ENCODE results near the gene AMDHD2. TPM values are rescaled to one million over a fixed set of nuclear protein-coding genes. Genes with fewer than 3 reads are reported as not detected.
"Not testable (repeated sequence)": the region's sequence is repeated elsewhere in the genome, so short reads cannot be mapped to it uniquely, and the experiment has no call there.

Gene AMDHD2
- total RNA-seq, 2 donors from 2014 or later = 10.6 to 12.6 TPM

DNA sequence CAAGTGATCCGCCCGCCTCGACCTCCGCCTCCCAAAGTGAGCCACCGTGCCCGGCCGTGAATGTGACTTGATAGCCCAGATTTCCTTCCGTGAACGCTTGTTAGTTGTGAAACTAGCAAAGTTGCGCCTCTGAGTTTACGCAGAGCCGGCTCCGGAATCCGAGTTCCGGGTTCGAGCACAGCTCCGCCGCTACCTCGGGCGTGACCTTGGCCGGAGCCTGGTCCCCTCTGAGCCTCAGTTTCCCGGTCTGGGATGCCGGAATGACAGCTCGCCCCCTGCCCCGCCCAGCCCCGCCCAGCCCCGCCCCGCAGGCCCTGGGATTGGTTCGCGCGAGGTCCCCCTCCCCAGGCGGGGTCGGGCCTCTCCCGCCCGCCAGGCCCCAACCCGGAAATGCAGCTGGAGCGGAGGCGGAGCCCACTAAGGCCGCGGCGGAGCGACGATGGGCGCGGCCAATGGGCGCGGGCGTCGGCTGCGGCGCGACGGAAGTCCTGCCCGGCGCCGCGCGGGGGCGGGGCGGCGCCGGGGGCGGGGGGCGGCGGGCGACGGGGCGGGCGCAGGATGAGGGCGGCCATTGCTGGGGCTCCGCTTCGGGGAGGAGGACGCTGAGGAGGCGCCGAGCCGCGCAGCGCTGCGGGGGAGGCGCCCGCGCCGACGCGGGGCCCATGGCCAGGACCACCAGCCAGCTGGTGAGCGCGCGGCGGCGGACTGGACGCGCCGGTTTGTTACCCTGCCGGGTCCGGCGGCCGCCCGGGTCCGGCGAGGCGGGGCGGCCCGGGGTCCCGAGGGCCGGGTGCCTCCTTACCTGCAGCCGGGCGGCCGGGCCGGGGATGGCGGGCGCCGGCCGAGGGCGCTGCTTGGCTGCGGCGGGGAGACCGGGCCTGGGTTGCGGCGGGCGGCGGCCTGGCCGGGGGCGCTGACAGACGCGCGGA, 17.5 kb downstream of the AMDHD2 start, which contains the start of gene PDPK1:
Gene PDPK1, plus strand, starts transcription at position 571 of the 929 bp plus-strand sequence. Its CDS starts 92 bp downstream, at position 663.
- Histone ChIP-seq H3K27ac (peak within 1 kb of the TSS; percentile 86), H3K4me3 (peak within 1 kb of the TSS; percentile 61 to 65), H3K4me1 (peaks cover 0 to 46% of the 10 kb centered on the region in 2 donors), H3K9me3 (no peaks in the 10 kb centered on the region), H3K36me3 (no peaks in the 10 kb centered on the region), H3K27me3 (no peaks in the 10 kb centered on the region)
- TF ChIP-seq, protein P1, sequence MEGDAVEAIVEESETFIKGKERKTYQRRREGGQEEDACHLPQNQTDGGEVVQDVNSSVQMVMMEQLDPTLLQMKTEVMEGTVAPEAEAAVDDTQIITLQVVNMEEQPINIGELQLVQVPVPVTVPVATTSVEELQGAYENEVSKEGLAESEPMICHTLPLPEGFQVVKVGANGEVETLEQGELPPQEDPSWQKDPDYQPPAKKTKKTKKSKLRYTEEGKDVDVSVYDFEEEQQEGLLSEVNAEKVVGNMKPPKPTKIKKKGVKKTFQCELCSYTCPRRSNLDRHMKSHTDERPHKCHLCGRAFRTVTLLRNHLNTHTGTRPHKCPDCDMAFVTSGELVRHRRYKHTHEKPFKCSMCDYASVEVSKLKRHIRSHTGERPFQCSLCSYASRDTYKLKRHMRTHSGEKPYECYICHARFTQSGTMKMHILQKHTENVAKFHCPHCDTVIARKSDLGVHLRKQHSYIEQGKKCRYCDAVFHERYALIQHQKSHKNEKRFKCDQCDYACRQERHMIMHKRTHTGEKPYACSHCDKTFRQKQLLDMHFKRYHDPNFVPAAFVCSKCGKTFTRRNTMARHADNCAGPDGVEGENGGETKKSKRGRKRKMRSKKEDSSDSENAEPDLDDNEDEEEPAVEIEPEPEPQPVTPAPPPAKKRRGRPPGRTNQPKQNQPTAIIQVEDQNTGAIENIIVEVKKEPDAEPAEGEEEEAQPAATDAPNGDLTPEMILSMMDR (IDR thresholded peaks at IDR 0.05) = no peak
- peak; percentile 90 for DNase-seq (ENCODE audit: low spot score)

DNA sequence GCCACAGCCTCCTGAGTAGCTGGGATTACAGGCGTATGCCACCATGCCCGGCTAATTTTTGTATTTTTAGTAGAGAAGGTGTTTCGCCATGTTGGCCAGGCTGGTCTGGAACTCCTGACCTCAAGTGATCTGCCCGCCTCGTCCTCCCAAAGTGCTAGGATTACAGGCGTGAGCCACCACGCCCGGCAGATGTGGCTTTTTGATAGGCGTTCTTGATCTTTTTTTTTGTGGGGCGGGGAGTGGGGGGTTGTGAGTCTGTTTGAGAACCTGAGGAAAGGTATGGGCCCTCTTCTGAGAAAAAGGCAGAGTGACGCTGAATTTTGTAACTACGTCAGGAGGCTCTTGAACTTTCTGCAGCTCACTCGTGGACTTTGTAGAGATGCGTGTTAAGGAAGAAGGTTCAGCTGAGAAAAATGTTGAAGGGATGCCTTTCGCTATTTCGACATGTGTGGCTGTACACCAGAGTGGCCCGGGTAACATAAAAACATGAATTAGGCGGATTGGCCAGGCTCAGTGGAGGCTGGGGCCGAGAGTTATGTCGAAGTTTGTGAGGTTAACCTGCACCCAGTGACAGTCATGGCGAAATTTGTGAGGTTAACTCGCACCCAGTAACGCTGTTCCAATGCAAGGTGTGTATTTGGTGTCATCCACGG, 19.1 kb downstream of the AMDHD2 start:
- H3K9me3 ChIP-seq; DNase-seq (ENCODE audit: low spot score); H3K4me3 ChIP-seq; H3K27ac ChIP-seq; H3K36me3 ChIP-seq; H3K27me3 ChIP-seq: not testable (repeated sequence)
- peaks cover 0 to 44% of the 10 kb centered on the region in 2 donors for H3K4me1 ChIP-seq

DNA sequence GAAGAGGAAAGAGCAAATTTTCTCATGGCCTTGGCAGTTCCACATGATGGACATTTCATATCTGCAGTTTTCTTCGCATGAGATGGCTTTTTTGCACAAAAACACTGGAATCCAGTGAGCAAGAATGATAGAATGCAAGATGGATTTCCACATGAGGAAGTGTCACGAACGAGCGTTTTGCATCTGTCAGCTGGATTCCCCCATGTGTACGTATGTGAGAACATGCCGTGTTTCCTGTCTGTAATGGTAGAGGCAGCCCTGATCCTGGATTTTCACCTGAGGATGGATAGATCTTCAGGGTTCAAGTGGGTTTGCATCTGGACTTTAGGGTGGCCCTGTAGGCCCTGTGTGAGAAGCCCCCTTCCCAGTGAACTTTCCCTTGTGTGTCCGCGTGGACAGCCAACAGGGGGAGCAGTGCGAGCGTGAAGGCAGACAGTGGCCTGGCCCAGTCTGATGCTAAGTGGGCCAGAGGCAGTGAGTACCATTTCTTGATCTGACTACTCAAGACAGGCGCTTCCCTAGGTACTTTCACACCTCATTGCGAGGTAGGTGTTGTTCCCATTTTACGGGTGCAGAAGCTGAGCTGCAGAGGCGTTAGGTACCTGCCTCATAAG, 19.8 kb downstream of the AMDHD2 start:
- not testable (repeated sequence) for H3K27ac ChIP-seq; H3K27me3 ChIP-seq; H3K9me3 ChIP-seq; DNase-seq (ENCODE audit: low spot score); H3K36me3 ChIP-seq; H3K4me3 ChIP-seq
- H3K4me1 ChIP-seq = peaks cover 0 to 44% of the 10 kb centered on the region in 2 donors
- TF ChIP-seq, protein P1 (IDR thresholded peaks at IDR 0.05) = peak in 1 of 2 donors; percentile 56

DNA sequence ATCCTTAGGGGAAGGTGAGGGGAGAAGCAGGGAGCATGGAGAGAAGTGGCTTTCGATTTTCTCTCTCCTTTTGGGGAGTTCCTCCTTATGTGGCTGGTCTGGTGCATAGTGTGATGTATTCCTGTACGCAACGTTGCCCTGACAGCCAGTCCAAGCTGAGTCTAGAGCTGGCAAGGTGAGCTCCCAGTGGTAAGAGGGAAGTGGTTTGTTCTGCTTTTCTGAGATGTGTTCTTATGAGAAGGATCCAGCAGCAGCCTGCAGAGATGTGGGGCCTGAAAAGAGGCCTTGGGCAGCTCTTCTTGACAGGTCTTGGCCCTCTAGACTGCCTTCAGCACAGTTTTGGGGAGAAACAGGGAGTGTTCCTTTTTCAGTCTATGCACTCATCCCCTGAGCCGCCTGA, 20.7 kb downstream of the AMDHD2 start:
- H3K9me3 ChIP-seq; H3K4me3 ChIP-seq; DNase-seq (ENCODE audit: low spot score); H3K36me3 ChIP-seq; H3K27ac ChIP-seq; H3K27me3 ChIP-seq: not testable (repeated sequence)
- H3K4me1 ChIP-seq = peaks cover 0 to 45% of the 10 kb centered on the region in 2 donors

DNA sequence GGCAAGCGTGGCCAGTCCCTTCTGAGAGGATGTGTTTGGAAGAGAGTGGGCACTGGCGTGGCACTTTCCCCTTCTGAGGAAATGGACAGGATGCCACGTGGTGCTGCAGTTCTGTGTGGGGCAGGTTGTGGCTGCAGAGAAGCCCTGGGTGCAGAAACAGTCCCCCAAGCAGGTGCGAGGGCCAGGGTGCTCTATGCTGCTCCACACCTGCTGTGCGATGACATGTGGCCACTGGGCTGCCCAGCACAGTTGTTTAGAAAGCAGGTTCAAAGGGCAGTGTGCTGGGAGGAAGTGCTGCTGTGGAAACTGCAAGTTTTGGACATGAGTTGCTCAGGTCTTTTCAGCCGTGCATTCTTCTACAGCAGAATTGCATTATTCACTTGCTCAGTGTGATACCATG, 21.2 kb downstream of the AMDHD2 start:
- H3K9me3 ChIP-seq; H3K4me3 ChIP-seq; H3K27ac ChIP-seq; DNase-seq (ENCODE audit: low spot score); H3K27me3 ChIP-seq; H3K36me3 ChIP-seq: not testable (repeated sequence)
- peaks cover 0 to 46% of the 10 kb centered on the region in 2 donors for H3K4me1 ChIP-seq

DNA sequence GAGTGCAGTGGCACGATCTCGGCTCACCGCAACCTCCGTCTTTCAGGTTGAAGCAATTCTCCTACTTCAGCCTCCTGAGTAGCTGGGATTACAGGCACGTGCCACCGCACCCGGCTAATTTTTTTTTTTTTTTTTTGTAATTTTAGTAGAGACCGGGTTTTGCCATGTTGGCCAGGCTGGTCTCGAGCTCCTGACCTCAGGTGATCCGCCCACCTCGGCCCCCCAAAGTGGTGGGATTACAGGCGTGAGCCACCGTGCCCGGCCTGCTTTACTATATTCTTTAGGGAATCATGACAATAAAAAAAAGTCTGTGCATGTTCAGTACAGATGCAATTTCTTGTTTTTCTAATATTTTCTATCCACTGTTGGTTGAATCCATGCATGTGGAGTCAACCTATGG, 23.6 kb downstream of the AMDHD2 start:
- DNase-seq (ENCODE audit: low spot score); H3K4me3 ChIP-seq: not testable (repeated sequence)
- H3K4me1 ChIP-seq = peaks cover 0 to 37% of the 10 kb centered on the region in 2 donors

DNA sequence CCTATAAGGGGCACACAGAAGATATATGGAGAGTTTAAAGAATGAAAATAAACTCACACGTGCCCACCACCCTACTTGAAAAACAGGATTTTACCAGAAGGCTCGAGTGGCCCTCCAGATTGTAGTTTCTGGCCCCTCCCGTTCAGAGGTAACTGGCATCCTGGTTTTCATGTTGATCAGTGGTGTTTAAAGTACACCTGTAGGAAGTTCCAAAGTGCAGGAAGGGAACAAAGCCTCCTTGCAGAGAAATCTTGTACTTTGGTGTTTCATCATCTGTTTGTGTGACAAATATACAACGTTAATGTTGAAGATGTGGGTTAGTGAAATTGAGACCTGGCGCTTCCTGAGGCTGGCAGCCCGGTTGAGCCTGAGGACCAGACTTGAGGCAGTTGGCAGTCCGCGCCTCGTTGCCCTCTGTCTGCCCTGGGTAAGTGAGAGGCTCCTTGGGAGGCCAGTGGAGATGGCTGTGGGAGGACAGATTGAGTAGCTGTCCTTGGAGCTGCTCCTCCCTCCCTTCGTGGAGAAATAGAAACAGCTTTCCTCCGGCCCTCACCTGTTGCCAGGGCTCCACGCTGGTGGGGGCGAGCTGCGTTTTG, 30.2 kb downstream of the AMDHD2 start:
- H3K9me3 ChIP-seq; H3K36me3 ChIP-seq; H3K4me1 ChIP-seq; H3K27me3 ChIP-seq; DNase-seq (ENCODE audit: low spot score); H3K27ac ChIP-seq; H3K4me3 ChIP-seq: not testable (repeated sequence)

More for the DNA sequence above, 23.6 kb downstream of the AMDHD2 start:
- not testable (repeated sequence) for H3K36me3 ChIP-seq, H3K9me3 ChIP-seq, H3K27me3 ChIP-seq, H3K27ac ChIP-seq

DNA sequence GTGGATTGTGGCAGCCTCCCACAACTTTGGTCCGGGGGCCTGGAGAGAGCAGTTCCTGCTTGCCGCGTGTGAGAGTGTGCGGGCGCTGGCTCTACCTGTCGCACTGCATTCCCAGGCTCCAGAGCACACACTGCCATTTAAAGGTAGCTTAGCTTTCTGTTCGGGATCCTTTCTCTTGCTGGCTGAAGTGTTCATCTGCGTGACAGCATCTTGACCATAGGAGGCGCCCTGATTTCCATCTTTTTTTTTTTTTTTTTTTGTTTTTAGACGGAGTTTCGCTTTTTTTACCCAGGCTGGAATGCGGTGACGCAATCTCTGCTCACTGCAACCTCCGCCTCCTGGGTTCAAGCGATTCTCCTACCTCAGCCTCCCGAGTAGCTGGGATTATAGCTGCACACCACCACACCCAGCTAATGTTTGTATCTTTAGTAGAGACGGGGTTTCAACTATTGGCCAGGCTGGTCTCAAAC, 31.3 kb downstream of the AMDHD2 start:
- H3K27me3 ChIP-seq; H3K4me1 ChIP-seq; H3K27ac ChIP-seq; H3K36me3 ChIP-seq; DNase-seq (ENCODE audit: low spot score); H3K9me3 ChIP-seq; H3K4me3 ChIP-seq: not testable (repeated sequence)

DNA sequence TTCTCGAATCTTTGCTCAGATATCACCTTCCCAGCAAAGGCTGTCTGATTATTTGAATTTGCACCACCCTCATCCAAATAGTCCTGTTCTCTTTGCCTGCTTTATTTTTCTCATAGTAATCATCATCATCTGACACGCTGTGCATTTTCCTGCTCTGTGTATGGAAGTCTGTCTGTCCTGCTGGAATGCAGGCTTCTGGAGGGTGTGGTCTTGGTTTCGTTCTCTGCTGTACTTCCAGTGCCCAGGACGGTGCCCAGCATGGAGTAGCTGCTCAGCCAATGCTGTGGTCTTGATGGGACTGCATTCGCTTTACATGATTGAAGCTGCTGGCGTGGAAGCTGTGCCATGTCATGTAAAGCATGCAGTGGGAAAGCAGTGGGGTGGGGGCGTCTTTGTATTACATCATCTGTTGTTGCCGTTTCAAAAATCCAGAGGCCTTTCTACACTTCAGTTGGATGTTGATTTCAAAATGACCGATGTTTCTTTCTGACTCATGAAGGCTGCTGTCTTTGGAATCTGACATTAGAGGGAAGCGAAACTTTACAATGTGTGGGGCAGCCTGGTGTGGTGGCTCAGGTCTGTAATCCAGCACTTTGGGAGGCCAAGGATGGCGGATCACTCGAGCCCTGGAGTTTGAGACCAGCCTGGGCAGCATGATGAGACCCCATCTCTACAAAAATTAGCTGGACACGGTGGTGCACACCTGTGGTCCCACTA, 34.7 kb downstream of the AMDHD2 start:
- not testable (repeated sequence) for H3K27me3 ChIP-seq; H3K27ac ChIP-seq; H3K9me3 ChIP-seq; H3K4me1 ChIP-seq; DNase-seq (ENCODE audit: low spot score); H3K4me3 ChIP-seq; H3K36me3 ChIP-seq

DNA sequence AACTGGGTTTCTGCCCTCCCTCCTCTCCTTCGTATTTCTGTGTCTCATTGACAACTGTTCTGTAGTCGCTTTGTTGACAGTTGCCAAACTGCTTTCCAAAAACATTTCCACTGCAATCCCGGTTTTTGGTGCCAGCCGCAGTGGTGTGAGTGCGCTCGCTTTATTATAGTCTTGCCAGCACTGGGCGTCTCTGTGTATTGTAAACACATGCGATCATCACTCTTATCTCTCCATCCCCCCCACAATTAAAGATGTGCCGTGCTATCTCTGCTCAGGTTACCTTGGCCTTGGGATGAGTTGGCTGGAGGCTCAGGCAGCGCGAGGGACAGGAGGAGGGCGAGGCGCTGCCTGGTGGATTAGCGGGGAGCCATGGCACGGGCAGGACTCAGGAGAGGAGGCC, 37.0 kb downstream of the AMDHD2 start:
- not testable (repeated sequence) for H3K4me1 ChIP-seq; DNase-seq (ENCODE audit: low spot score); H3K36me3 ChIP-seq; H3K9me3 ChIP-seq; H3K27ac ChIP-seq; H3K27me3 ChIP-seq; H3K4me3 ChIP-seq

DNA sequence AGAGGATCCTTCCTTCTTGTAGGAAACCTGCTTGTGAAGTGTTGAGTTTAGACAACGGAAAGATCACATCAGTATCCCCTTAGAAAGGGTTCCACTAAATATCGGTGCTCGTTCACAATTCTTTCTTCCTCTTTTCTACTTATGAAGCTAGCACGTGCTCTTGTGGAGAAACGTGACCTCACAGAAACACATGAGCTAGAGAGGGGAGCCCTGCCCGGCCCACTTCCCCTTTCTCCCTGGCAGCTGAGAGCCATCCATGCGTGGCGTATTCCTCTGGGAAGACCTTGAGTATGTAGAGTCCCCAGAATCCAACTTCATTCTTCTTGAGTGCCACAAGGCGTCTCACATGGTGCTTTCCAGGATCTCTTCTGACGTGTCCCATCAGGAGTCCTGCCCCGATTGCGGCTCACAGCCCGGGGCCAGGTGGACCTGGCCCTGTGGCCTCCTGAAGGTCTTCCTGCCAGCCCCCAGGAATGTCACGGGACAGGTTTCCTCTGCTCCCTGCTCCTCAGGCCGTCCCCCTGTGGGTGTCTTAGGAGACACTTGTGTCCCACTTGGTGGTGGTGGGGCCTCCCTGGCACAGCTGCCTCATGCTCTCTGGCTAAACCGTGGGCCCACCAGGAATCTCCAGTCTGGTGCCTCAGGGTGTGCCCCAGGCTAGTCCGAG, 40.1 kb downstream of the AMDHD2 start:
- not testable (repeated sequence) for H3K36me3 ChIP-seq; H3K4me3 ChIP-seq; H3K27ac ChIP-seq; H3K4me1 ChIP-seq; DNase-seq (ENCODE audit: low spot score); H3K27me3 ChIP-seq; H3K9me3 ChIP-seq
